WTC11 (cell line): ENCODE measurements around the gene STXBP5. TPM values are rescaled to one million over a fixed set of nuclear protein-coding genes. Genes with fewer than 3 reads are reported as not detected.

Experiments
- ATAC-seq: fragments of 200-7000 bp; cut with Tn5 transposase; 2 replicates; pipeline ENCODE4 v1.10.0; 2021; ENCODE audit warnings: mild to moderate bottlenecking, moderate library complexity
- CTCF ChIA-PET: fragments of 300-600 bp; sonication (Branson Sonifier 250); formaldehyde crosslinking; loops from one replicate; lab custom pipeline; 2021; ENCODE audit warnings: antibody characterized with exemption; lab: Charles Lee
- POLR2A ChIA-PET: fragments of 350-600 bp; sonication (Branson Sonifier 250); formaldehyde crosslinking; loops from one replicate; lab custom pipeline; 2021; ENCODE audit warnings: antibody characterized with exemption; lab: Charles Lee
- DNase-seq: peaks from one replicate; pipeline ENCODE4 v3.0.0; 2021; ENCODE audit warnings: low spot score
- H3K27ac Mint-ChIP-seq: 2 replicates; pipeline ENCODE4 v1.8.0; 2021; ENCODE audit warnings: mixed read lengths
- H3K27me3 Mint-ChIP-seq: 2 replicates; pipeline ENCODE4 v1.8.0; 2021; ENCODE audit warnings: low read depth, mild to moderate bottlenecking, moderate library complexity, mixed read lengths
- H3K36me3 Mint-ChIP-seq: 2 replicates; pipeline ENCODE4 v1.8.0; 2021; ENCODE audit warnings: mixed read lengths
- H3K4me1 Mint-ChIP-seq: 2 replicates; pipeline ENCODE4 v1.8.0; 2022; ENCODE audit warnings: mixed read lengths
- H3K4me3 Mint-ChIP-seq: 2 replicates; pipeline ENCODE4 v1.8.0; 2021; ENCODE audit warnings: mild to moderate bottlenecking, moderate library complexity, mixed read lengths
- H3K9me3 Mint-ChIP-seq: 2 replicates; pipeline ENCODE4 v1.8.0; 2021; ENCODE audit warnings: mixed read lengths
- CREB1 ChIP-seq: sonication (generic); formaldehyde crosslinking; IDR thresholded peaks from 2 replicates; pipeline ENCODE4 v1.8.0; 2023; ENCODE audit warnings: mild to moderate bottlenecking, missing genetic modification reagents
- CREM ChIP-seq: sonication (generic); formaldehyde crosslinking; IDR thresholded peaks from 2 replicates; pipeline ENCODE4 v1.8.1; 2022; ENCODE audit warnings: mild to moderate bottlenecking, missing genetic modification reagents, moderate library complexity
- CTCF ChIP-seq: fragments of 200-600 bp; IDR thresholded peaks from 2 replicates; pipeline ENCODE4 v1.8.0; 2022; ENCODE audit warnings: antibody characterized with exemption
- EMX1 ChIP-seq: fragments of 250-450 bp; sonication (Bioruptor Pico); IDR thresholded peaks from 2 replicates; pipeline ENCODE4 v1.8.0; 2021; ENCODE audit warnings: mild to moderate bottlenecking
- FOXP4 ChIP-seq: sonication (generic); formaldehyde crosslinking; IDR thresholded peaks from 2 replicates; pipeline ENCODE4 v1.8.0; 2022; ENCODE audit warnings: mild to moderate bottlenecking, missing genetic modification reagents
- GTF2I ChIP-seq: fragments of 250-450 bp; sonication (Bioruptor Pico); conservative IDR thresholded peaks from 2 replicates; pipeline ENCODE4 v1.4.0; 2021; ENCODE audit warnings: mild to moderate bottlenecking
- HMGA2 ChIP-seq: fragments of 250-450 bp; sonication (Bioruptor Pico); IDR thresholded peaks from 2 replicates; pipeline ENCODE4 v1.4.0; 2021; ENCODE audit warnings: mild to moderate bottlenecking, moderate library complexity
- IRF2 ChIP-seq: sonication (generic); formaldehyde crosslinking; IDR thresholded peaks from 2 replicates; pipeline ENCODE4 v1.8.0; 2022; ENCODE audit warnings: low read depth, missing genetic modification reagents, borderline replicate concordance
- MXD4 ChIP-seq: fragments of 250-450 bp; sonication (Bioruptor Pico); IDR thresholded peaks from 2 replicates; pipeline ENCODE4 v1.8.0; 2021; ENCODE audit warnings: mild to moderate bottlenecking, moderate library complexity, borderline replicate concordance
- MYBL2 ChIP-seq: sonication (generic); formaldehyde crosslinking; IDR thresholded peaks from 2 replicates; pipeline ENCODE4 v1.8.1; 2023; ENCODE audit warnings: mild to moderate bottlenecking, moderate library complexity, missing genetic modification reagents
- NFATC4 ChIP-seq: fragments of 250-450 bp; sonication (Bioruptor Pico); IDR thresholded peaks from 2 replicates; pipeline ENCODE4 v1.9.0; 2021; ENCODE audit warnings: mild to moderate bottlenecking
- NFE2L1 ChIP-seq: sonication (generic); formaldehyde crosslinking; IDR thresholded peaks from 2 replicates; pipeline ENCODE4 v1.8.1; 2023; ENCODE audit warnings: missing genetic modification reagents
- NFYB ChIP-seq: sonication (generic); formaldehyde crosslinking; conservative IDR thresholded peaks from 2 replicates; pipeline ENCODE4 v1.8.0; 2022; ENCODE audit warnings: low read depth, missing genetic modification reagents
- PREB ChIP-seq: sonication (generic); formaldehyde crosslinking; IDR thresholded peaks from 2 replicates; pipeline ENCODE4 v1.8.1; 2022; ENCODE audit warnings: mild to moderate bottlenecking, missing genetic modification reagents, moderate library complexity, borderline replicate concordance
- PRRX2 ChIP-seq: fragments of 250-450 bp; sonication (Bioruptor Pico); IDR thresholded peaks from 2 replicates; pipeline ENCODE4 v1.8.0; 2021; ENCODE audit warnings: mild to moderate bottlenecking
- RORB ChIP-seq: fragments of 250-450 bp; sonication (Bioruptor Pico); IDR thresholded peaks from 2 replicates; pipeline ENCODE4 v1.9.0; 2021; ENCODE audit warnings: mild to moderate bottlenecking
- ZBTB43 ChIP-seq: sonication (generic); formaldehyde crosslinking; IDR thresholded peaks from 2 replicates; pipeline ENCODE4 v1.8.1; 2023; ENCODE audit warnings: mild to moderate bottlenecking, missing genetic modification reagents
- ZMAT4 ChIP-seq: fragments of 250-450 bp; sonication (Bioruptor Pico); IDR thresholded peaks from 2 replicates; pipeline ENCODE4 v1.9.0; 2021; ENCODE audit warnings: mild to moderate bottlenecking
- ZNF232 ChIP-seq: sonication (generic); formaldehyde crosslinking; IDR thresholded peaks from 2 replicates; pipeline ENCODE4 v1.8.0; 2022; ENCODE audit warnings: mild to moderate bottlenecking, missing genetic modification reagents
- ZNF532 ChIP-seq: fragments of 250-450 bp; sonication (Bioruptor Pico); IDR thresholded peaks from 2 replicates; pipeline ENCODE4 v1.9.0; 2021; ENCODE audit warnings: mild to moderate bottlenecking, borderline replicate concordance
- total RNA-seq: library from RNA; stranded (reverse); gene quantifications from 3 replicates; pipeline ENCODE4 v1.2.3, GENCODE V29; 2021

STXBP5 gene
- total RNA-seq, 1 experiment from 2014 or later = 13.2 TPM

GRCh38 chr6:147298461-147298860 is 94.2 kb downstream of the STXBP5 start:
- Mint-ChIP-seq H3K36me3 (peaks cover 75% of the 10 kb centered on the region), H3K27ac (no peak overlapping the region), H3K4me1 (no peaks in the 10 kb centered on the region), H3K9me3 (peaks cover 83% of the 10 kb centered on the region), H3K27me3 (no peaks in the 10 kb centered on the region), H3K4me3 (no peak overlapping the region)
- CTCF ChIA-PET = no interaction called here
- no peak for DNase-seq
- TF ChIP-seq CTCF (no peak), EMX1 (CRISPR knock-in tag) (no peak), MXD4 (CRISPR knock-in tag) (no peak), GTF2I (CRISPR knock-in tag) (no peak), PREB (CRISPR knock-in tag) (no peak), NFATC4 (no peak), NFE2L1 (no peak), IRF2 (CRISPR knock-in tag) (no peak), CREM (CRISPR knock-in tag) (no peak), HMGA2 (no peak), ZMAT4 (CRISPR knock-in tag) (no peak), ZNF232 (CRISPR knock-in tag) (no peak), ZNF532 (no peak), PRRX2 (no peak), MYBL2 (CRISPR knock-in tag) (no peak), NFYB (CRISPR knock-in tag) (no peak), FOXP4 (CRISPR knock-in tag) (no peak), RORB (no peak), CREB1 (CRISPR knock-in tag) (no peak), ZBTB43 (CRISPR knock-in tag) (no peak)
- ATAC-seq = no peak
- POLR2A ChIA-PET = no interaction called here
